ENCODE data around the gene ABTB2. TPM values are rescaled to one million over a fixed set of nuclear protein-coding genes. Genes with fewer than 3 reads are reported as not detected.

Gene ABTB2
- total and polyA plus RNA-seq, 7 experiments from 2014 or later = 0.03 to 5.3 (median 0.26) TPM

DNA sequence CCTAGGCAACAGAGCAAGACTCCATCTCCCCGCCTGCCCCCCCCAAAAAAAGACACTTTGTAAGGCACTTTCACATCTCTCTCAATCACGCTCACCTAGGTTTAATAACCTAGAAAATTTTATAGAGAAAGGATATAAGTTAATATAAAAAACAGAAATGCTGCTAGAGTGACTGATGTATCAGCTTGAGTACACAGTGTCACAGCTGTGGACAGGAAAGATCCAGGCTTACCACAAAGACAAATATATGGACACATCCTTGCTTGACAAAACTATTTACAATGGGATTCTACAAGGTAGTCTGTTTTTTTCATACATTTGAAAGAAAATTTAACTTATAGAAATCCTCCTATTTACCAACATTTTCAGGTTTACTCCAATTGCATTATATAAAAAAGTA, 96.7 kb downstream of the ABTB2 start:
- H3K4me1 Mint-ChIP-seq = peaks cover under 1 to 3% (median 1%) of the 10 kb centered on the region in 7 donors
- H3K4me3 ChIP-seq (ENCODE audit: low read length) = no peak overlapping the region
- H3K36me3 Mint-ChIP-seq = no peaks in the 10 kb centered on the region
- POLR2A ChIA-PET = no interaction called here
- intact Hi-C loops (cut with micrococcal nuclease) = no loop called here
- no peak overlapping the region for H3K27ac ChIP-seq (ENCODE audit: low read depth, low read length)
- no peaks in the 10 kb centered on the region for H3K36me3 ChIP-seq (ENCODE audit: control insufficient read depth in 2 of 3, insufficient read depth in 3 of 3, low read length in 3 of 3)
- no peak for DNase-seq
- no peak overlapping the region for H3K4me3 Mint-ChIP-seq
- CTCF ChIA-PET = no interaction called here
- H3K9me3 Mint-ChIP-seq = no peaks in the 10 kb centered on the region
- H3K27me3 Mint-ChIP-seq = peaks cover 0 to 34% (median 3%) of the 10 kb centered on the region in 5 donors
- H3K27me3 ChIP-seq (ENCODE audit: control insufficient read depth in 2 of 2, insufficient read depth in 2 of 2, low read length in 2 of 2) = no peaks in the 10 kb centered on the region
- no peak overlapping the region for H3K27ac Mint-ChIP-seq
- ATAC-seq = no peak
- H3K9me3 ChIP-seq (ENCODE audit: control insufficient read depth in 2 of 3, low read length in 3 of 3) = no peaks in the 10 kb centered on the region
- H3K4me1 ChIP-seq (ENCODE audit: control insufficient read depth in 2 of 2, insufficient read depth in 2 of 2, low read length in 2 of 2) = peaks cover 0 to 2% of the 10 kb centered on the region in 2 donors

DNA sequence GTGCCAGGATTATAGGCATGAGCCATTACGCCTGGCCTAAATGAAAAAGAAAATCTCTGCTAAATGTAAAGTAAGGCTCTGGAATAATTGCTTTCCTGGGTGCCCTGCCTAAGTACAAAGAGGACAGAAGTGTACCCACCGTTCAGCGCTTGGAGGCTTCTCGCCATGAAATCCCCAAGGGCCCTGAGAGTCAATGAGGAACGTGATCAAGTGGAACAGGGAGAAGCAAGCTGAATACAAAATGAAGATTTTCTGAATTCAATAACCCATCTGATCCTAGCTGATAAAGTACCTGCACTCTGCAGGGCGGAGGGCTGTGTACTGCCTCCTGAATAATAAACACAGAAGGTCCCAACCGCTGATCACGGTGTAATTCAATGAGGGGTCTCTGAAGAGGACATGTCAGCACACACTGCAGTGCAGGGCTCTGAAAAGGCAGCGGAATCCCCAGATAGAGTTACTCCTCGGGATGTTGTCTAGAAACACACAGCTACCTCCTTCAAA, 97.7 kb downstream of the ABTB2 start:
- DNase-seq = no peak
- H3K27ac ChIP-seq (ENCODE audit: low read depth, low read length) = no peak overlapping the region
- Mint-ChIP-seq H3K27ac (no peak overlapping the region), H3K36me3 (no peaks in the 10 kb centered on the region), H3K9me3 (no peaks in the 10 kb centered on the region), H3K4me3 (no peak overlapping the region), H3K4me1 (no peaks in the 10 kb centered on the region), H3K27me3 (peaks cover 0 to 35% (median 3%) of the 10 kb centered on the region in 5 donors)
- no peaks in the 10 kb centered on the region for H3K9me3 ChIP-seq (ENCODE audit: control insufficient read depth in 2 of 3, low read length in 3 of 3)
- ChIA-PET CTCF (interaction anchor here (0.7 kb wide), 1 partner anchor 757 kb away, joined by 3 read pairs; no protein-coding TSS in a partner anchor), POLR2A (no interaction called here)
- H3K4me1 ChIP-seq (ENCODE audit: control insufficient read depth in 2 of 2, insufficient read depth in 2 of 2, low read length in 2 of 2) = no peaks in the 10 kb centered on the region
- no peak overlapping the region for H3K4me3 ChIP-seq (ENCODE audit: low read length)
- no peaks in the 10 kb centered on the region for H3K36me3 ChIP-seq (ENCODE audit: control insufficient read depth in 2 of 3, insufficient read depth in 3 of 3, low read length in 3 of 3)
- H3K27me3 ChIP-seq (ENCODE audit: control insufficient read depth in 2 of 2, insufficient read depth in 2 of 2, low read length in 2 of 2) = no peaks in the 10 kb centered on the region
- no peak for ATAC-seq
- intact Hi-C loops (cut with micrococcal nuclease) = no loop called here

DNA sequence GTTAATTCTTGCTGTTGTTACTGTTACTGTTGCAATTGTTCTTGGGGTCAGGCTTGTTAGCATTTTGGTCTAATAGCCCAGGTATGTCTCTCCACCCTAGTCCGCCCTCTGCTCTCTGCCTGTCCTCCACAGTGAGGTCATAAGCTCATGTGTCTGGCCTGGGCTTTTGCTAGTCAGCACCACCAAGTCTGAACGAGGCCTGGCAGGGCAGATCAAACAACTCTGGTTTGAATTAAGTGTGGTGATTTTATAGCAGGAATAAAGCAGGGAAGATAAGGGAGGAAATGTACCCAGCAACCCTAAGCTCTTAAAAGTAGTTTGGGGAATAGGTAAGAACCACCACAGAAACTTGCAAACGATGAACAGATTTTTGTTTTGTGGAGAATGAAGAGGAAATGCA, 98.7 kb downstream of the ABTB2 start:
- H3K27me3 Mint-ChIP-seq = peaks cover 0 to 39% (median 3%) of the 10 kb centered on the region in 5 donors
- no peak overlapping the region for H3K27ac ChIP-seq (ENCODE audit: low read depth, low read length)
- no peaks in the 10 kb centered on the region for H3K36me3 Mint-ChIP-seq
- DNase-seq (no peak), ATAC-seq (no peak)
- peaks cover 0 to 1% (median 0%) of the 10 kb centered on the region in 7 donors for H3K4me1 Mint-ChIP-seq
- H3K4me1 ChIP-seq (ENCODE audit: control insufficient read depth in 2 of 2, insufficient read depth in 2 of 2, low read length in 2 of 2) = no peaks in the 10 kb centered on the region
- ChIA-PET POLR2A (no interaction called here), CTCF (no interaction called here)
- no peak overlapping the region for H3K27ac Mint-ChIP-seq
- H3K4me3 ChIP-seq (ENCODE audit: low read length) = no peak overlapping the region
- intact Hi-C loops (cut with micrococcal nuclease) = no loop called here
- no peaks in the 10 kb centered on the region for H3K9me3 Mint-ChIP-seq
- H3K9me3 ChIP-seq (ENCODE audit: control insufficient read depth in 2 of 3, low read length in 3 of 3) = no peaks in the 10 kb centered on the region
- no peak overlapping the region for H3K4me3 Mint-ChIP-seq
- no peaks in the 10 kb centered on the region for H3K27me3 ChIP-seq (ENCODE audit: control insufficient read depth in 2 of 2, insufficient read depth in 2 of 2, low read length in 2 of 2)
- H3K36me3 ChIP-seq (ENCODE audit: control insufficient read depth in 2 of 3, insufficient read depth in 3 of 3, low read length in 3 of 3) = no peaks in the 10 kb centered on the region

DNA sequence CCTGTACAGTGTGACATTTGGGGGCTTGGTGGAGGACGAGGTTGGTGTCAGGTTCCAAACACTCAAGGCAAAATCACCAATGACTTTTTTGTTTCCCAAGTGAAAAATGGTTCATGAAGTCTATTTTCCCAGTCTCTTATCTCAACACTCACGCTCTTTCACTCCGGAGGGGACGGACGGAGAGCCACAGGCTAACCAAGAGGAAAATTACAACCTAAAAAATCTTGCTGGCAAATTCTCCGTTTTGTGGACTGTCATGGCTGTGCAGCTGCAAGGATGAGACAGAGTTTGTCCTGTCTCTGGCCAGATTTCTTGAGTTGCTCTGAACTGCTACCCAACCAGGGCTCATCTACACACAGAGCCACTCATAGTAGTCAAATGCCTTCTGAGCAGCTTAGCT, 101.2 kb downstream of the ABTB2 start:
- intact Hi-C loops (cut with micrococcal nuclease) = no loop called here
- POLR2A ChIA-PET = no interaction called here

DNA sequence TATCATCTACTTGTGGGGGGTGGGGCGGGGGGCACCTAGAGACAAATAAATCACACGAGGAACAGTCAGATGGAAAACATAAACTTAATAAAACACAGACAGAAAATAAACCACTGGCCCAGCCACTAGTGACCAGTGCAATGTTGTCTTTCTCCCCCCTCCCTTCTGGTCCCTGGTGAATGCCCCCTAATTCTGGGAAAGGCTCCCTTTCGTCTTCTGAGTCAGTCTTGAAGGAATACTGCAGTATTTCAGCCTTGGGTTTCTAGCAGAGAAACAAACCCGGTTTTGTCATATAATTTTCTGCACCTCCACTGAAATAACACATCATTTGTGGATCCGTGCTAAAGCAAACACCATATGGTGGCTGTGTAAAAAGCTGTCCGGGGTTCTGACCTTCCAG, 101.7 kb downstream of the ABTB2 start:
- Histone ChIP-seq H3K27ac (ENCODE audit: low read depth, low read length) (no peak overlapping the region), H3K36me3 (ENCODE audit: control insufficient read depth in 2 of 3, insufficient read depth in 3 of 3, low read length in 3 of 3) (no peaks in the 10 kb centered on the region), H3K4me1 (ENCODE audit: control insufficient read depth in 2 of 2, insufficient read depth in 2 of 2, low read length in 2 of 2) (peaks cover 5 to 12% of the 10 kb centered on the region in 2 donors), H3K4me3 (ENCODE audit: low read length) (no peak overlapping the region), H3K9me3 (ENCODE audit: control insufficient read depth in 2 of 3, low read length in 3 of 3) (no peaks in the 10 kb centered on the region), H3K27me3 (ENCODE audit: control insufficient read depth in 2 of 2, insufficient read depth in 2 of 2, low read length in 2 of 2) (no peaks in the 10 kb centered on the region)
- Mint-ChIP-seq H3K9me3 (no peaks in the 10 kb centered on the region), H3K27ac (no peak overlapping the region), H3K4me1 (peaks cover 6 to 19% (median 13%) of the 10 kb centered on the region in 7 donors), H3K27me3 (peaks cover 0 to 49% (median 0%) of the 10 kb centered on the region in 5 donors), H3K4me3 (no peak overlapping the region), H3K36me3 (no peaks in the 10 kb centered on the region)
- CTCF ChIA-PET = no interaction called here
- ATAC-seq (no peak), DNase-seq (no peak)
- intact Hi-C loops (cut with micrococcal nuclease) = no loop called here
- POLR2A ChIA-PET = no interaction called here

More for the DNA sequence above, 101.2 kb downstream of the ABTB2 start:
- Histone ChIP-seq H3K4me3 (ENCODE audit: low read length) (no peak overlapping the region), H3K9me3 (ENCODE audit: control insufficient read depth in 2 of 3, low read length in 3 of 3) (no peaks in the 10 kb centered on the region), H3K27ac (ENCODE audit: low read depth, low read length) (no peak overlapping the region), H3K36me3 (ENCODE audit: control insufficient read depth in 2 of 3, insufficient read depth in 3 of 3, low read length in 3 of 3) (no peaks in the 10 kb centered on the region), H3K27me3 (ENCODE audit: control insufficient read depth in 2 of 2, insufficient read depth in 2 of 2, low read length in 2 of 2) (no peaks in the 10 kb centered on the region), H3K4me1 (ENCODE audit: control insufficient read depth in 2 of 2, insufficient read depth in 2 of 2, low read length in 2 of 2) (peaks cover under 1 to 7% of the 10 kb centered on the region in 2 donors)
- no peak for DNase-seq
- H3K36me3 Mint-ChIP-seq = no peaks in the 10 kb centered on the region
- no peaks in the 10 kb centered on the region for H3K9me3 Mint-ChIP-seq
- peaks cover 0 to 49% (median 0%) of the 10 kb centered on the region in 5 donors for H3K27me3 Mint-ChIP-seq
- peaks cover 1 to 15% (median 8%) of the 10 kb centered on the region in 7 donors for H3K4me1 Mint-ChIP-seq
- CTCF ChIA-PET = no interaction called here
- no peak overlapping the region for H3K27ac Mint-ChIP-seq
- H3K4me3 Mint-ChIP-seq = no peak overlapping the region
- ATAC-seq = no peak

DNA sequence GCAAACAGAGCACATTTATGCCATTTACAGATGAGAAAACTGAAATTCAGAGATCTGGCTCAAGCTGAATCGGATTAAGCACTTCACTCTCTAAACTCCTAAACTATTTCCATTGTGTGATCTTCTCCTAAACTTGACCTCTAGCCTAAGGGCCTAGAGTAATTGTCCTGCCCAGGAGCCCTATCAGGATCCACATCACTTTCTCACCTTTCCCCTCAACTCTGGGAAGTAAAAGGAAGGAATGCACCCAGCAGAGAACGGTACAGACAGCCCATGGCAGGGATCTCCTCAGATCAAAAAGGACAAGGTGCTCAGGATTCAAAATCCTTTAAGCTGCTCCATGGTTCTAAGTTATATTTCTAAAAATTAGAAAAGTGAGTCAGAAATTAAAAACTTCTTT, 102.7 kb downstream of the ABTB2 start:
- Mint-ChIP-seq H3K27me3 (peaks cover 0 to 43% (median 0%) of the 10 kb centered on the region in 5 donors), H3K9me3 (no peaks in the 10 kb centered on the region), H3K27ac (no peak overlapping the region), H3K4me1 (peaks cover 14 to 30% (median 24%) of the 10 kb centered on the region in 7 donors), H3K4me3 (no peak overlapping the region), H3K36me3 (no peaks in the 10 kb centered on the region)
- POLR2A ChIA-PET = interaction anchor here (0.7 kb wide), 1 partner anchor 191 kb away, joined by 3 read pairs; no protein-coding TSS in a partner anchor
- no peaks in the 10 kb centered on the region for H3K9me3 ChIP-seq (ENCODE audit: control insufficient read depth in 2 of 3, low read length in 3 of 3)
- no peaks in the 10 kb centered on the region for H3K36me3 ChIP-seq (ENCODE audit: control insufficient read depth in 2 of 3, insufficient read depth in 3 of 3, low read length in 3 of 3)
- H3K4me1 ChIP-seq (ENCODE audit: control insufficient read depth in 2 of 2, insufficient read depth in 2 of 2, low read length in 2 of 2) = peaks cover 12 to 22% of the 10 kb centered on the region in 2 donors
- H3K4me3 ChIP-seq (ENCODE audit: low read length) = no peak overlapping the region
- CTCF ChIA-PET = no interaction called here
- DNase-seq (no peak), ATAC-seq (no peak)
- H3K27me3 ChIP-seq (ENCODE audit: control insufficient read depth in 2 of 2, insufficient read depth in 2 of 2, low read length in 2 of 2) = no peaks in the 10 kb centered on the region
- no peak overlapping the region for H3K27ac ChIP-seq (ENCODE audit: low read depth, low read length)
- intact Hi-C loops (cut with micrococcal nuclease) = no loop called here

DNA sequence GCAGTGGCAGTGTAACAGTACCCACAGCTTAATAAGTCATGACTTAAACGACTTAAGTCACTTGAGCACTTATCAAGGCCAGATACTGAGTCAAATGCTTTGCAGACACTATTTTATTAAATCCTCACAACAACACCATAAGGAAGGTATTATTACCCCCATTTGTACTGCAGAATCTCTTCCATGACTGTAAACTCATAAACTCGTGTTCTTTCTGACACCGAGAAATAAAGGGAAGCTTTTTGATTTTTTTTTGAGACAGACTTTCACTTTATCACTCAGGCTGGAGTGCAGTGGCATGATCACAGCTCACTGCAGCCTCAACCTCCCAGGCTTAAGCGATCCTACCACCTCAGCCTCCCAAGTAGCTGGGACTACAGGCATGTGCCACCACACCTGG, 103.8 kb downstream of the ABTB2 start:
- Histone ChIP-seq H3K27ac (ENCODE audit: low read depth, low read length) (no peak overlapping the region), H3K27me3 (ENCODE audit: control insufficient read depth in 2 of 2, insufficient read depth in 2 of 2, low read length in 2 of 2) (no peaks in the 10 kb centered on the region), H3K9me3 (ENCODE audit: control insufficient read depth in 2 of 3, low read length in 3 of 3) (no peaks in the 10 kb centered on the region), H3K36me3 (ENCODE audit: control insufficient read depth in 2 of 3, insufficient read depth in 3 of 3, low read length in 3 of 3) (no peaks in the 10 kb centered on the region), H3K4me1 (ENCODE audit: control insufficient read depth in 2 of 2, insufficient read depth in 2 of 2, low read length in 2 of 2) (peaks cover 23 to 33% of the 10 kb centered on the region in 2 donors), H3K4me3 (ENCODE audit: low read length) (no peak overlapping the region)
- no peak overlapping the region for H3K4me3 Mint-ChIP-seq
- no peaks in the 10 kb centered on the region for H3K9me3 Mint-ChIP-seq
- H3K27ac Mint-ChIP-seq = no peak overlapping the region
- H3K36me3 Mint-ChIP-seq = no peaks in the 10 kb centered on the region
- ChIA-PET POLR2A (no interaction called here), CTCF (no interaction called here)
- peaks cover 21 to 41% (median 34%) of the 10 kb centered on the region in 7 donors for H3K4me1 Mint-ChIP-seq
- ATAC-seq (no peak), DNase-seq (no peak)
- intact Hi-C loops (cut with micrococcal nuclease) = loop anchor here in 1 of 2 donors (5.0 kb wide), 1 partner anchor 53 kb away; no protein-coding TSS in a partner anchor
- H3K27me3 Mint-ChIP-seq = peaks cover 0 to 41% (median 0%) of the 10 kb centered on the region in 5 donors
